Thoracic aorta (tissue), 2 donors: ENCODE data around the gene ERVMER34-1. TPM values are rescaled to one million over a fixed set of nuclear protein-coding genes. Genes with fewer than 3 reads are reported as not detected.

Experiments used
- ATAC-seq: fragments of 150-250 bp; one replicate; pipeline ENCODE4 v1.8.0; 2017; ENCODE audit warnings: low read depth; ENCODE audit not compliant: insufficient number of reproducible peaks, low FRiP score
- DNase-seq: peaks from one replicate; pipeline ENCODE4 v3.0.0-alpha.2; 2020; ENCODE audit warnings: low spot score
- H3K27ac ChIP-seq, 2 donors: fragments of 200-600 bp; sonication (generic); 1 replicate in 1 of 2; 2 replicates in 1 of 2; pipeline ENCODE4 v1.5.1; 2016; ENCODE audit warnings: mild to moderate bottlenecking in 2 of 2, moderate library complexity in 2 of 2
- H3K27me3 ChIP-seq: fragments of 200-600 bp; sonication (generic); replicated peaks from 2 replicates; pipeline ENCODE4 v1.6.0; 2016; ENCODE audit warnings: mild to moderate bottlenecking; ENCODE audit not compliant: insufficient read depth
- H3K36me3 ChIP-seq: fragments of 200-600 bp; sonication (generic); one replicate; pipeline ENCODE4 v1.5.1; 2016
- H3K4me1 ChIP-seq, 2 donors: fragments of 200-600 bp; sonication (generic); 1 replicate in 1 of 2; 2 replicates in 1 of 2; pipeline versions ENCODE4 v1.5.1 to v1.6.0; 2016; ENCODE audit warnings: low read depth in 2 of 2, mild to moderate bottlenecking in 1 of 2; ENCODE audit not compliant: control insufficient read depth in 1 of 2
- H3K4me3 ChIP-seq: fragments of 200-600 bp; sonication (generic); 2 replicates; pipeline ENCODE4 v1.5.1; 2016; ENCODE audit warnings: mild to moderate bottlenecking
- H3K9me3 ChIP-seq: fragments of 200-600 bp; sonication (generic); 2 replicates; pipeline ENCODE4 v1.5.1; 2016
- total RNA-seq, 2 donors: library from RNA; depleted of rRNA; stranded (reverse); fragments of >200 nt; gene quantifications; one replicate each; pipeline versions ENCODE4 v1.1.0 to v1.2.3, GENCODE V29; 2016
- TF ChIP-seq, protein P1 (sequence below): fragments of 200-600 bp; sonication (generic); IDR thresholded peaks from one replicate; pipeline ENCODE4 v1.5.1; 2019; ENCODE audit warnings: antibody characterized with exemption

The ERVMER34-1 gene
- total RNA-seq, 2 donors from 2014 or later = not detected

GRCh38 chr4:52714597-52715254 is 36.5 kb downstream of the ERVMER34-1 start:
- Histone ChIP-seq H3K36me3 (no peaks in the 10 kb centered on the region), H3K27me3 (no peaks in the 10 kb centered on the region), H3K4me1 (peaks cover 12 to 26% of the 10 kb centered on the region in 2 donors), H3K27ac (no peak overlapping the region), H3K9me3 (no peaks in the 10 kb centered on the region), H3K4me3 (no peak overlapping the region)
- TF ChIP-seq, protein P1, sequence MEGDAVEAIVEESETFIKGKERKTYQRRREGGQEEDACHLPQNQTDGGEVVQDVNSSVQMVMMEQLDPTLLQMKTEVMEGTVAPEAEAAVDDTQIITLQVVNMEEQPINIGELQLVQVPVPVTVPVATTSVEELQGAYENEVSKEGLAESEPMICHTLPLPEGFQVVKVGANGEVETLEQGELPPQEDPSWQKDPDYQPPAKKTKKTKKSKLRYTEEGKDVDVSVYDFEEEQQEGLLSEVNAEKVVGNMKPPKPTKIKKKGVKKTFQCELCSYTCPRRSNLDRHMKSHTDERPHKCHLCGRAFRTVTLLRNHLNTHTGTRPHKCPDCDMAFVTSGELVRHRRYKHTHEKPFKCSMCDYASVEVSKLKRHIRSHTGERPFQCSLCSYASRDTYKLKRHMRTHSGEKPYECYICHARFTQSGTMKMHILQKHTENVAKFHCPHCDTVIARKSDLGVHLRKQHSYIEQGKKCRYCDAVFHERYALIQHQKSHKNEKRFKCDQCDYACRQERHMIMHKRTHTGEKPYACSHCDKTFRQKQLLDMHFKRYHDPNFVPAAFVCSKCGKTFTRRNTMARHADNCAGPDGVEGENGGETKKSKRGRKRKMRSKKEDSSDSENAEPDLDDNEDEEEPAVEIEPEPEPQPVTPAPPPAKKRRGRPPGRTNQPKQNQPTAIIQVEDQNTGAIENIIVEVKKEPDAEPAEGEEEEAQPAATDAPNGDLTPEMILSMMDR = no peak
- ATAC-seq = no peak
- no peak for DNase-seq

DNA sequence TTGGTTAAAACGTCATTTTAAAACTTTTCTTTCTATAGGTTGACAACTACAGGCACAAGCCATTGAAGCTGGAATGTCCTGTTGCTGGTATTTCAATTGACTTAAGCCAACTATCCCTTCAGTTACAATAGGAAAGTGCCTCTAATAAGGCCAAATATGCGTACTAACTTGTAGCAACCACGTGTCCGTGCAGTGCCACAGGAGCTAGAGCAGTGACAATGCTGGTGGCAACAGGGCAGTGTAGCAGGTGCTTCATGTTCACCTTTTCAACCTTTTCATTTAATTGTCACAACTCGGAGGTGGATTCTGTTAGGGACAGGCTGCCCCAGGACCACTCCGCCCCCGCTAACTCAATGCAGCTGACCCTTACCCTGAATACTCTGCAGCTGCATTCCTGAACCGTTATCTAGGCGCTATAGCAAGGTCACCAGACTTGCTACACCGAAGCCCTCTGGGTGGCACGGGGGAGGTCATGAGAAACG is 37.7 kb downstream of the ERVMER34-1 start:
- TF ChIP-seq, protein P1 = no peak
- DNase-seq (no peak), ATAC-seq (no peak)
- peaks cover 12 to 26% of the 10 kb centered on the region in 2 donors for H3K4me1 ChIP-seq
- H3K4me3 ChIP-seq = peak overlapping the region; percentile 76
- no peaks in the 10 kb centered on the region for H3K9me3 ChIP-seq
- H3K27ac ChIP-seq = peak overlapping the region; percentile 83 to 94
- no peaks in the 10 kb centered on the region for H3K27me3 ChIP-seq
- no peaks in the 10 kb centered on the region for H3K36me3 ChIP-seq

DNA sequence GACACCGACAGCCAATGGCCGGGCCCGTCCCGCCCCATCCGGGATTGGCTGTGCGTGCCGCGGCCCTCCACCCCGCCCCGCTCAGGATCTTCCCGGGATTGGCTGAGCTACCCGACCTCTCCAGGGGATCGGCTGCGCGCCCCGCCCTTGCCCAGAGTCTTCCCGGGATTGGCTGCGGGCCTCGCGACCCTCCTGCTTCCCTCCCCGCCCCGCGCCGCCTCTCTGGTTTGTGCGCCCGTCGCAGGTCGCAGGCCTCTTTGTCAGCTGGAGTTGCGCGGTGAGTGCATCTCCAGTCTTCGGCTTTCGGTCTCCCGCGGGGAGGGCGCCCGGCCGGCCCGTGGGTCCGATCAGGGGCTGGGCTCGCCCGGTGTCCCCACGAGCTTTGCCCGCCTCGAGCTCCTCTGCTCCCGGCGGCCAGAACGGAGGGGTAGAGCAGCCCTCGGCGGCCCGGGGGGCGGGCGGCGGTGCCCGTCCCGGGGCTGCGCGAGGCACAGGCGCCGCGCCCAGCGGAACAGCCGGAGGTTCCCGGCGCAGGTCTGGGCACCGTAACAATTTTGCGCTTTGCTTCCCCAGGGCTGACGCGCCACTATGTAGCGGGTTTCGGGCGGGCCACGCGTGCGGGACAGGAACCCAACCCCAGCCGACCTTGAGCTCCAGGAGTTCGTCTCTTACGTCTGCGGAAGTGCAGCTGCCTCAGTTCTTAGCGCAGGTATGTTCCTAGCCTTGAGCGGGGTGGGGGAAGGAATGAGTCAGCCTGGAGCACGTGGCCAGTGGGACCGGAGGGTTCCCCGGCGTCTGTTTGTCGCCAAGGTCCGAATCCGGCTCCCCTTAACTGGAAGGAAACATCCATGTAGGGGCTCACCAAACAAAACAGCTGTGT is 38.7 kb downstream of the ERVMER34-1 start:
- Histone ChIP-seq H3K36me3 (no peaks in the 10 kb centered on the region), H3K9me3 (no peaks in the 10 kb centered on the region), H3K27me3 (no peaks in the 10 kb centered on the region), H3K27ac (peak overlapping the region; percentile 83 to 94), H3K4me3 (peak overlapping the region; percentile 76), H3K4me1 (peaks cover 12 to 26% of the 10 kb centered on the region in 2 donors)
- ATAC-seq (peak; percentile 96), DNase-seq (peak; percentile 90)
- TF ChIP-seq, protein P1 = no peak

DNA sequence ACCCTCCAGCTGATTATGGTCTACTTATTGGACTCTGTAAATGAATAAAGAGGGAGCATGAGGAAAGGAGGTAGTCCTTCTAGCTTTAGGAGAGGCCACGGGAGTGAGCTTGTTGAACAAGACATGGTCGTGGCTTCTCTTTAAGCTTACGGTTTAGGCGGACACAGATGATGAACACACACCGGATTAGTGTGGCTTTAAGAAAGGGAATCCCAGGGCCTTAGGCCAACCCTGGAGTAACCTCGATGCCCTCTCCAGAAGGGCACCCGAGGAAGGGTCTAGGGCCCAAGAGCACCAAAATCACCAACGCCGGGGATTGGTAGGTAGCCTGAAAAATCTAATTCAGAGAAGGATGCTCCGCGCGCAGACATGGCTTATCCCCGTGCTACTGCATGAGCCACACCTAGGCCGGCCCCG is 39.4 kb downstream of the ERVMER34-1 start:
- H3K27ac ChIP-seq = peak overlapping the region; percentile 13 to 24
- DNase-seq (no peak), ATAC-seq (no peak)
- no peaks in the 10 kb centered on the region for H3K27me3 ChIP-seq
- no peaks in the 10 kb centered on the region for H3K36me3 ChIP-seq
- H3K4me3 ChIP-seq = peak overlapping the region; percentile 76
- H3K4me1 ChIP-seq = peaks cover 12 to 26% of the 10 kb centered on the region in 2 donors
- TF ChIP-seq, protein P1 = no peak
- no peaks in the 10 kb centered on the region for H3K9me3 ChIP-seq

DNA sequence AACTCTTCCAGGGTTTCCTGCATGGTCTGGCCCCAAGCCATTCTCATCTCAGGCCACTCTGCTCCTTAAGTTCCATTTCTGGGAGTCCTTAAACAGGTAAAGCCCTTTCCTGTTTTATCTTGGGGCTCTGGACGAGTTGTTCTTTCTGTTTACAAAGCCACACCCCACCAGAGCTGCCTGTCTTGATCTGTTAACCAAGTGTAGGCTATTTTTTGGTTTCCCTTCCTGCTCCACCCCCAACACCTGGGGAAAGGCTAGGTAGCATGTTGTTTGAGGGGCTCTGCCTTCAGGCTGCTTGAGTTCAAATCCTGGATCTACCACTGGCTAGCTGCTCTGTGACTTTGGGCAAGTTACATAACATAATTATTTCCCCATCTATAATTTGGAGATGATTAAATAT is 40.0 kb downstream of the ERVMER34-1 start:
- DNase-seq (no peak), ATAC-seq (no peak)
- H3K4me3 ChIP-seq = no peak overlapping the region
- H3K9me3 ChIP-seq = no peaks in the 10 kb centered on the region
- H3K27me3 ChIP-seq = no peaks in the 10 kb centered on the region
- H3K4me1 ChIP-seq = peaks cover 12 to 26% of the 10 kb centered on the region in 2 donors
- no peaks in the 10 kb centered on the region for H3K36me3 ChIP-seq
- no peak overlapping the region for H3K27ac ChIP-seq
- TF ChIP-seq, protein P1 = no peak
